HepG2 (cell line): ENCODE measurements around the gene PLPP3. TPM values are rescaled to one million over a fixed set of nuclear protein-coding genes. Genes with fewer than 3 reads are reported as not detected.

Experiments used
- ATAD3A ChIP-seq: sonication (generic); formaldehyde crosslinking; IDR thresholded peaks from 2 replicates; pipeline ENCODE4 v1.4.0; 2020; ENCODE audit warnings: missing genetic modification reagents
- CEBPG ChIP-seq: IDR thresholded peaks from 2 replicates; pipeline ENCODE4 v1.6.1; 2016
- HDAC6 ChIP-seq: fragments of 200-600 bp; sonication (generic); IDR thresholded peaks from 2 replicates; pipeline ENCODE4 v1.7.0; 2017; ENCODE audit warnings: mild to moderate bottlenecking, antibody characterized with exemption, low read length, low read depth
- NR0B2 ChIP-seq: sonication (generic); formaldehyde crosslinking; IDR thresholded peaks from 2 replicates; pipeline ENCODE4 v1.4.0; 2020; ENCODE audit warnings: mild to moderate bottlenecking, missing genetic modification reagents
- SIX4 ChIP-seq: sonication (generic); formaldehyde crosslinking; IDR thresholded peaks from 2 replicates; pipeline ENCODE4 v1.4.0; 2020; ENCODE audit warnings: missing genetic modification reagents
- TFDP2 ChIP-seq: sonication (generic); formaldehyde crosslinking; IDR thresholded peaks from 2 replicates; pipeline ENCODE4 v1.4.0; 2020; ENCODE audit warnings: missing genetic modification reagents
- YEATS4 ChIP-seq: sonication (generic); formaldehyde crosslinking; IDR thresholded peaks from 2 replicates; pipeline ENCODE4 v1.4.0; 2020; ENCODE audit warnings: missing genetic modification reagents, borderline replicate concordance
- ZNF512B ChIP-seq: sonication (generic); formaldehyde crosslinking; IDR thresholded peaks from 2 replicates; pipeline ENCODE4 v1.5.1; 2020; ENCODE audit warnings: missing genetic modification reagents, mild to moderate bottlenecking, borderline replicate concordance
- ZNF607 ChIP-seq: sonication (generic); formaldehyde crosslinking; IDR thresholded peaks from 2 replicates; pipeline ENCODE4 v1.5.1; 2020; ENCODE audit warnings: missing genetic modification reagents, mild to moderate bottlenecking, borderline replicate concordance
- ZNF703 ChIP-seq: sonication (generic); formaldehyde crosslinking; IDR thresholded peaks from 2 replicates; pipeline ENCODE4 v1.5.1; 2020; ENCODE audit warnings: missing genetic modification reagents, mild to moderate bottlenecking, moderate library complexity, borderline replicate concordance
- ZNF709 ChIP-seq: sonication (generic); formaldehyde crosslinking; IDR thresholded peaks from 2 replicates; pipeline ENCODE4 v1.5.0; 2020; ENCODE audit warnings: mild to moderate bottlenecking, missing genetic modification reagents
- ZNF720 ChIP-seq: sonication (generic); formaldehyde crosslinking; IDR thresholded peaks from 2 replicates; pipeline ENCODE4 v1.4.0; 2020; ENCODE audit warnings: missing genetic modification reagents
- ZNF776 ChIP-seq: sonication (generic); formaldehyde crosslinking; IDR thresholded peaks from 2 replicates; pipeline ENCODE4 v1.4.0; 2020; ENCODE audit warnings: mild to moderate bottlenecking, missing genetic modification reagents
- polyA plus RNA-seq, 8 experiments: library from polyadenylated mRNA; depleted of rRNA in 3 of 8; stranded (reverse) in 7 of 8; unstranded in 1 of 8; fragments of >200 nt; fragmentation: Illumina TruSeq in 4 of 8; extraction: Trizol in 4 of 8; gene quantifications; 2 replicates each; pipeline versions ENCODE4 v1.2.1 to v1.2.3, GENCODE V29; 2011 to 2016; ENCODE audit warnings: low read depth in 4 of 8, missing spikeins in 1 of 8, mixed read lengths in 1 of 8; ENCODE audit not compliant: insufficient read depth in 1 of 8
- total RNA-seq, 5 experiments: library from RNA; depleted of rRNA; stranded (reverse); fragments of >200 nt; fragmentation: Illumina TruSeq; extraction: Trizol; gene quantifications; 2 replicates each; pipeline ENCODE4 v1.2.3, GENCODE V29; 2016; ENCODE audit warnings: low read depth in 1 of 5
- TF ChIP-seq, protein P1 (sequence below): IDR thresholded peaks from 2 replicates; pipeline ENCODE4 v1.6.1; 2012; ENCODE audit warnings: inconsistent platforms
- TF ChIP-seq, protein P2 (sequence below): sonication (generic); formaldehyde crosslinking; IDR thresholded peaks from 2 replicates; pipeline ENCODE4 v1.8.0; 2022; ENCODE audit warnings: missing genetic modification reagents, mild to moderate bottlenecking, borderline replicate concordance
- TF ChIP-seq, protein P3 (sequence below): sonication (generic); formaldehyde crosslinking; IDR thresholded peaks from 2 replicates; pipeline ENCODE4 v1.4.0; 2020; ENCODE audit warnings: missing genetic modification reagents, borderline replicate concordance

PLPP3 gene
- total and polyA plus RNA-seq, 2 of the 13 experiments (the other 11 are each of a cell fraction or from before 2014, with no cell fraction given): 49.7 to 65.8 TPM

DNA sequence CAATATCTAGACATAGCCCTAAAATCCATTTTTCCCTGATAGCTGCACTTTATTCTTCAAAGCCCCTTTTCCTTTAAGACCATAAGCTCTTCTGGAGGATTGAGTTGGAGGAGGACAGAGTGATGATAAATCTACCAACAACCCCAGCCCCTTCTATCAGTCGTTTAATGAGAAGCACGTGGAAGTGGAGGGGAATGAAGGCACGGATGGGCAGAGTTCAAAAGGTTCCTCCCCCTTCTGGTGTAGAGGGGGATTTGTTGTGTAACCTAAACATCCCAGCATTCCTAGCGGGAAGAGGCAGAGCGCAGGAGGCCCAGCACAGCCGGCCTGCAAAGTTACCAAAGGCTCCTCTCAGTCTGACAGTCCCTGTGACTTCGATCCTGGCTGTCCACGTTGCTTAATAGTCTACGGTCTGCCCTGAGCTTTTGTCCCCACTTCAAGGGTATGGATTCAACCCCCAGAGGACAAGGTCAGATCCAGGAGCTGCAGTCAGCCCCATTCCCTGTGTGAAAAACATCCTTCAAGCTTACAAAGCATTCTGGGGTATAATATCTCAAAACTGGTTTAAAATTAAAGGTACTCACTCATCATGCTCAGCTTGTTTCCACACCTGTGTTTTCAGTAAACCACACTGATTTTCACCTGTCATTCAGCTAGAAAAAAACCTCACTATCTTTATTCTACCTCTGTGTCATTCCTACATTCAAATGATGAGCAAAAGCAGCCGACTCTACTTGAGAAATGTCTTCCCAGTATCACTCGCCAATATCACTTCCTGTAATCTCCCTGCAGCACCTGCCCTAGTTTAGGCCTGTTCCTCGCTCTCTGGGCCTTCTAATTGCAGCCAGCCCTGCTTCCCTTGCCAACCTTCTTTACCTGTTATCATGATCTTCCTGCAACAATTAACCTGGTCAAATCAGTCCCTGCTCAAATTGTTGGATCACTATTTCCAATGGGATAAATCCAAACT lies 117.9 kb downstream of the PLPP3 start (continued):
- TF ChIP-seq SIX4 (CRISPR knock-in tag) (peak; percentile 67), ATAD3A (CRISPR knock-in tag) (no peak), ZNF720 (CRISPR knock-in tag) (no peak), ZNF709 (CRISPR knock-in tag) (peak; percentile 90), ZNF703 (CRISPR knock-in tag) (no peak), CEBPG (CRISPR knock-in tag) (peak; percentile 93), TFDP2 (CRISPR knock-in tag) (peak; percentile 90), HDAC6 (no peak), ZNF607 (CRISPR knock-in tag) (peak; percentile 61; the same call in 1 of the 2 replicates), YEATS4 (peak; percentile 74; the same call in 1 of the 2 replicates), ZNF512B (peak; percentile 89; the same call in 1 of the 2 replicates), NR0B2 (no peak), ZNF776 (CRISPR knock-in tag) (no peak; the same call in 1 of the 2 replicates)
- TF ChIP-seq, protein P1, sequence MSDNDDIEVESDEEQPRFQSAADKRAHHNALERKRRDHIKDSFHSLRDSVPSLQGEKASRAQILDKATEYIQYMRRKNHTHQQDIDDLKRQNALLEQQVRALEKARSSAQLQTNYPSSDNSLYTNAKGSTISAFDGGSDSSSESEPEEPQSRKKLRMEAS: peak; percentile 98
- TF ChIP-seq, protein P2, sequence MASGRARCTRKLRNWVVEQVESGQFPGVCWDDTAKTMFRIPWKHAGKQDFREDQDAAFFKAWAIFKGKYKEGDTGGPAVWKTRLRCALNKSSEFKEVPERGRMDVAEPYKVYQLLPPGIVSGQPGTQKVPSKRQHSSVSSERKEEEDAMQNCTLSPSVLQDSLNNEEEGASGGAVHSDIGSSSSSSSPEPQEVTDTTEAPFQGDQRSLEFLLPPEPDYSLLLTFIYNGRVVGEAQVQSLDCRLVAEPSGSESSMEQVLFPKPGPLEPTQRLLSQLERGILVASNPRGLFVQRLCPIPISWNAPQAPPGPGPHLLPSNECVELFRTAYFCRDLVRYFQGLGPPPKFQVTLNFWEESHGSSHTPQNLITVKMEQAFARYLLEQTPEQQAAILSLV (CRISPR knock-in tag): peak; percentile 79
- TF ChIP-seq, protein P3, sequence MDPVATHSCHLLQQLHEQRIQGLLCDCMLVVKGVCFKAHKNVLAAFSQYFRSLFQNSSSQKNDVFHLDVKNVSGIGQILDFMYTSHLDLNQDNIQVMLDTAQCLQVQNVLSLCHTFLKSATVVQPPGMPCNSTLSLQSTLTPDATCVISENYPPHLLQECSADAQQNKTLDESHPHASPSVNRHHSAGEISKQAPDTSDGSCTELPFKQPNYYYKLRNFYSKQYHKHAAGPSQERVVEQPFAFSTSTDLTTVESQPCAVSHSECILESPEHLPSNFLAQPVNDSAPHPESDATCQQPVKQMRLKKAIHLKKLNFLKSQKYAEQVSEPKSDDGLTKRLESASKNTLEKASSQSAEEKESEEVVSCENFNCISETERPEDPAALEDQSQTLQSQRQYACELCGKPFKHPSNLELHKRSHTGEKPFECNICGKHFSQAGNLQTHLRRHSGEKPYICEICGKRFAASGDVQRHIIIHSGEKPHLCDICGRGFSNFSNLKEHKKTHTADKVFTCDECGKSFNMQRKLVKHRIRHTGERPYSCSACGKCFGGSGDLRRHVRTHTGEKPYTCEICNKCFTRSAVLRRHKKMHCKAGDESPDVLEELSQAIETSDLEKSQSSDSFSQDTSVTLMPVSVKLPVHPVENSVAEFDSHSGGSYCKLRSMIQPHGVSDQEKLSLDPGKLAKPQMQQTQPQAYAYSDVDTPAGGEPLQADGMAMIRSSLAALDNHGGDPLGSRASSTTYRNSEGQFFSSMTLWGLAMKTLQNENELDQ (CRISPR knock-in tag): 0 out of 2 replicates have a peak, but pooled peaks have one; percentile 27
